Activated CD8-positive, alpha-beta memory T cell treated with anti-CD3 and anti-CD28 coated beads, Interleukin-2, amount 50 U/mL, for 24 hours (primary cell): ENCODE results near the gene RRBP1.

Experiments
- DNase-seq: peaks from one replicate; pipeline ENCODE4 v3.0.0-alpha.2; 2020; ENCODE audit errors: extremely low read depth

RRBP1 gene

DNA sequence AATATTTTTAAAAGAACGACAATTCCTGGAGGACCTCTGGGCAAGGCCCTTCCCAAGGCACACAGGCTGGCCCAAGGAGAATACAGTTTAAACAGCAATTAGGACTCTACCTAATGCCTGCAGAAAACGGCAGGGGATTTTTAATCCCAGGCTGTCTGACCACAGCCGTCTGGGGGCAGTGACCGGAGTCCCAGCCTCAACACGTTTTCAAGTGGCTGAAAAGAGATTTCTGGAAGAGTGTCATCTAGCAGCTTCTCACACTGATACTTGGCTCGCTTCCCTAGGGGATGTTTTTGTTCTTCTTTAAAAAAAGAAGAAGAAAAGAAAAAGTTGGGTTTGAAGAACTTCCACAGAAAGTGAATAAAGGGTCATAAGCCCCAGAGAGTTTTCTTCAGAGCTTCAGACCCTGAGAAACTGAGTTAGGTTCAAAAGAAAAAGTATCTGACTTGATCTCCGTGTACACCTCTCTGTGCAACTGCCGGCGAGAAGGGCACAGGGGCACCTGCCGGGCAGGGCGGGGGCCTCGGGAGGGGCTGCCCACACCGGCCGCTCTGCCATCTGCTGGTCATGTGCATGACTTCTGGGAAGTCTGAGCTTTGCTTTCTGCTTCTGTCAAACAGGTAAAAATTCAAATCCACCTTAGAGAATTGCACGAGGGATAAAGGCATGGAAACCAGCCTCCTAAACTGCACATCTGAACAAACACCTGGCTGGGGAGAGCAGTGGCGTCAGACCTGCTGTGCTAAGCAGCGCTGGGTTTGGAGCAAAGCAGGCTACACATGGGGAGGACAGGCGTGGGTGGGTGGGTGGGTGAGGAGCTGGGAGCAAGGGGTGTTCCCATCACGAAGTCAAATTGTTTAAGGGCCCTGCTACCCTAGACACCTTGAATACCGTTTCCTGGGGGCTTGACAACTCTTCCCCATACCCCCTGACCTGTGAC is 33.0 kb downstream of the RRBP1 start:
- DNase-seq: no peak

GRCh38 chr20:17648315-17648646 is 33.8 kb downstream of the RRBP1 start:
- DNase-seq: no peak

- no peak for DNase-seq
Measured at GRCh38 chr20:17647391-17648314, 34.4 kb downstream of the RRBP1 start.

GRCh38 chr20:17646961-17647301 is 35.1 kb downstream of the RRBP1 start:
- DNase-seq: no peak

GRCh38 chr20:17646209-17646960 is 35.7 kb downstream of the RRBP1 start:
- no peak for DNase-seq

DNA sequence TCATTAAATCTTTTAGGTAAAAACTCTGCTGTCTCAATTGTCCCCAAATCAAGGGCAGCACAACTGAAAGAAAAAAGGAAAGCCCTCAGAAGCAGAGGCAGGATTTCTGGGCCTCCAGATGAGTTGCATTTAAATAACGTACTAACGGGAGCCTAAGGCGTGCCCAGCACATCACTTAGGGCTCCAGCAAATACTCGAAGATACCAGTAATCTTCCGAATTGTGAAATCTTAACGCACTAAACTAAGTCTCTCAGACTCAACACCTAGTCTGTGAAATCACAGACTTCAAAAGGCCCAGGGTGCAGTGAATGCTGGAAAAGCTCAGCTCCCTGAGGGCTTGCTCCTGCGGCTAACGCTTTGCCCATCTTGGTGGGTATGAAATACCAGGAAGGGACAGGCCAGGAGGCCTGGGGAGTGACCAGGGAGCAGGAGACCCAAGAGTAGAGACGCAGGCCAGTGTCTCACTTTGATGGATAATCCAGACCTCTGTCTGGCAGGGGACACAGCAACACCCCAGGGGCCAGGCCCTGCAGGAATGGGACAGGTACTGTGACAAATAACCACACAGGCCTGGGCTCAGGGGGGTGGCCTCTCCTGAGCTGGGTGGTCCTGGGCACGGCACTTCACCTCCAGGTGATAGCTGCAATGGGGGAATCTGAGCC is 36.4 kb downstream of the RRBP1 start:
- DNase-seq: no peak

DNA sequence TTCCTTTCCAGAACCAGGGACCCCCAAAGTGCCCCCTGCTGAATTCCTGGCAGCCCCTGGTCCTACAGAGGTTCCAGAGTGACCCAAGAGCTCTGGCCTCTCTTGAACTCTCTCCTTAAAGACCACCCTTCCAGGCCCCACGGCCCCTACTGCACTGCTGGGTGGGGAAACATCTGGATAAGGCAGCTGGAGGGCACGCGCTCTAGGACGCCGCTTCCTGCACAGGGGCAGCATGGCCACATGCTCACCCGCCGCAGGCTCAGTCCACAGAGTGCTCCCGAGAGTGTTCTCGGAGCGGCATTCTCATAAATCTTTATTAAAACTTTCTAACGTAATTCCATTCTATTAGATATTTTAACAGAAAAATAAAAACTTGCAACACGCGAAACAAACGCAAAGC is 37.0 kb downstream of the RRBP1 start:
- DNase-seq: no peak

GRCh38 chr20:17644451-17644850 is 37.6 kb downstream of the RRBP1 start:
- DNase-seq: no peak

DNA sequence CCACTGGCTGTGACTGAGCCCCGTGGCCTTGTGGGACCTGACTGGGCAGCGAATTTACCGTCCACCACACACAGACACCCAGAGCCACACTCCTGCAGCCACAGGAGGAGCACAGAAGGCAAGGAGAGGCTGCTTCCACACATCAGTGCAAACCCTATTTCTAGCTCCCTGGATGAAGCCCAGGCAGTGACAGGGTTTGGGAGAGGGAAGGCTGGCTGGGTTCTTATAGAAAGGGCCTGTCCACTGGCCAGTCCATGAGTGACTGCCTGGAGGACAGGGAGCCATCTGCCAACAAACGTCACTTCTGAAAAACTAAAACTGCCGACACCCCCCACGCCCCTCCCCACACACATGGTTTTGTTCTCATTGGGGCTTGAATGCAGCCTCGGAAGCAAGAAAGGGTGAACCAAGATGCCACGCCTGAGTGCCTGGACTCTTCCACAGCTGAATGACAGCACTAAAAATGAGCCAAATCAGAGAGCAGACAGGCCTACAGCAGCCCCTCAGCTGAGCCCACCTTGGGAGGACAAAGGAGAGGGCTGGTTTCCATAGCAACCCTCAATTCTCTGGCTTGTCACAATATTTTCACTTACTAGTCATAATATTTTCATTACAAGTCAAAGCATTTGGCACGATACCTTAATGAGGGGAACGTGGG is 38.4 kb downstream of the RRBP1 start:
- DNase-seq: no peak

GRCh38 chr20:17642404-17643269 is 39.4 kb downstream of the RRBP1 start:
- DNase-seq: no peak

GRCh38 chr20:17641993-17642392 is 40.0 kb downstream of the RRBP1 start:
- DNase-seq: no peak

DNA sequence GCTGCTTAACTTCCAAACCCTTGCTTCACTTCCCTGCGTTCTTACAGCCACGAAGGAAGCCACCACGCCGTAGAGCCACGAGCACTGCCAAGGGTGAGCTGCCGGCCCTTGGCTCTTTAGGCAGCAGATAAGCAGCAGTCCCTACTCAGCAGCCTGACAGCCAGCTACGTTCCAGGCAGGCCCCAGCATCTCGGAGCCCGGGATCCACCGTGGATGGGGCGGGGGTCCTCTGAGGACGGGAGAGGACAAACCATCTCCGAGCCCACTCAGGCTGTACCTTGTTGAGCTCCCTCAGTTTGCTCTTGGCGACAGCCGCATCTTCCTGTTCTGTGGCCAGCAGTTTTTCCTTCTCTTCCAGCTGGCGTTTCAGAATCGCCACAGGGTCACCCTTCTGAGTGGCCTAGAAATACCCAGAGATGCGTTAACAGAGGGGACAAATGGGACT is 40.5 kb downstream of the RRBP1 start:
- no peak for DNase-seq

- DNase-seq: no peak
Measured at GRCh38 chr20:17640875-17641378, 41.1 kb downstream of the RRBP1 start.

- no peak for DNase-seq
Measured at GRCh38 chr20:17640146-17640874, 41.7 kb downstream of the RRBP1 start.

- no peak for DNase-seq
Measured at GRCh38 chr20:17638835-17639407, 43.1 kb downstream of the RRBP1 start.

- DNase-seq: no peak
Measured at GRCh38 chr20:17637985-17638640, 43.9 kb downstream of the RRBP1 start.

DNA sequence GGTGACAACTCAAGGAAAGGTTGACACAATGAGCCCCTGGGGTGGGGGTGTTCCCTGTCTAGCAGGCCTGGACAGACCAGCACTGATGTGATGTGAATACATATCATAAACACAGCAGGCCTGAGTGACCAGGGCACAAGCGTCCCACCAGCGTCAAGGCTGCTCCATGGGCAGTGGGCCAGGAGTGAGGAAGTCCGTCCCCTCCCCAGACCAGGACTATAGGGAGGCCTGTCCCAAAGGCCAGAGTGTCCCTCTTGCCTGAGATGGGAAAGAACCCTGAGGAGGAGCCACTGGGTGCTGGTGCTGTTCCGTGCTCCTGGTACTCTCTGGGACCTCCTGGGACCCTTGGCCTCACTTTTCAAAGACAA is 44.6 kb downstream of the RRBP1 start:
- no peak for DNase-seq
